Activated naive CD8-positive, alpha-beta T cell (primary cell): Measurements from ENCODE around the gene GPR78.

ENCODE experiments used
- H3K27ac Mint-ChIP-seq: one replicate; pipeline ENCODE4 v1.8.0; 2021; ENCODE audit warnings: mixed read lengths
- H3K27me3 Mint-ChIP-seq: one replicate; pipeline ENCODE4 v1.8.0; 2021; ENCODE audit warnings: mixed read lengths
- H3K36me3 Mint-ChIP-seq: one replicate; pipeline ENCODE4 v1.8.0; 2021; ENCODE audit warnings: mixed read lengths
- H3K4me1 Mint-ChIP-seq: one replicate; pipeline ENCODE4 v1.8.0; 2021; ENCODE audit warnings: low read depth, mixed read lengths
- H3K4me3 Mint-ChIP-seq: one replicate; pipeline ENCODE4 v1.8.0; 2021; ENCODE audit warnings: mild to moderate bottlenecking, mixed read lengths
- H3K9me3 Mint-ChIP-seq: one replicate; pipeline ENCODE4 v1.8.0; 2021; ENCODE audit warnings: low read depth, mixed read lengths

The GPR78 gene

DNA sequence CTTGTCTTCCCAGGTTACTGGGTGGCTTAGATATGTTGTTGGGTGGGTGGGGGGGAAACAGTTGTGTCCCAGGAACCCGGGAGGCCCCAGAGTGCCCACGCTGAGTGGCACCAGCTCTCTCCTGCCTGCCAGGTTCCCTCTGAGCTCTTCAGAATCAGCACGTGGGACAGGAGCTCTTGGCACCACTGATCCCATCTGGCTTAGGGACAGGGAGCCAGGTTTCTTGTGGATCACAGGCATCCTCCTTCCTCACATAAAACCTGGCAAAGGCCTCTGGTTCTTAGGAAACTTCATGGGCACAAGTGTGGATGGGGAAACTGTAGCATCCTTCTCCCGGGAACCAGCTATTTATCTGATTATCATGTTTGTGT lies 3.4 kb downstream of the GPR78 start:
- H3K4me3 Mint-ChIP-seq: no peak overlapping the region

DNA sequence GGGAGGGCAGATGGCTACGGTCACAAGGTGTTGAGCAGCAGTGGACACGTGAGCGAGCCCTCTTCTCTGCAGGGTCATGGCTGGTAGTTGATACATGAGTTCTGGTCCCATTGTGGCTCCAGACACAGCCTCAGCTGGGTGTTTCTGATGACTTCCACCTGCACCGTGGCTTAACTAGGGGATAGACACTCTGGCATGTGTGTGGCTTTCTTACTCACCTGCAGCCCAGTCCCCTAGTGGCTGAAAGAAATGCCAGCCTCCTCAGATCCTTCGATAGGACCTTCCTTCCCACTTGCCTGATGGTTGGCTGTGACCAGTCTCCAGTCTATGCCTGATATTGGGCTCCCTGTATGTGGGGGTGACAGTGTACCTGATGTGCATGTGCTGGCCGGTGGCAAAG lies 5.0 kb downstream of the GPR78 start:
- H3K27me3 Mint-ChIP-seq: peaks cover 7% of the 10 kb centered on the region
- no peaks in the 10 kb centered on the region for H3K36me3 Mint-ChIP-seq
- H3K9me3 Mint-ChIP-seq: no peaks in the 10 kb centered on the region
- H3K4me3 Mint-ChIP-seq: no peak overlapping the region
- H3K4me1 Mint-ChIP-seq: no peaks in the 10 kb centered on the region
- no peak overlapping the region for H3K27ac Mint-ChIP-seq

More for the DNA sequence above, 3.4 kb downstream of the GPR78 start:
- Mint-ChIP-seq H3K36me3 (no peaks in the 10 kb centered on the region), H3K9me3 (no peaks in the 10 kb centered on the region), H3K27ac (no peak overlapping the region), H3K27me3 (peaks cover 11% of the 10 kb centered on the region), H3K4me1 (no peaks in the 10 kb centered on the region)

DNA sequence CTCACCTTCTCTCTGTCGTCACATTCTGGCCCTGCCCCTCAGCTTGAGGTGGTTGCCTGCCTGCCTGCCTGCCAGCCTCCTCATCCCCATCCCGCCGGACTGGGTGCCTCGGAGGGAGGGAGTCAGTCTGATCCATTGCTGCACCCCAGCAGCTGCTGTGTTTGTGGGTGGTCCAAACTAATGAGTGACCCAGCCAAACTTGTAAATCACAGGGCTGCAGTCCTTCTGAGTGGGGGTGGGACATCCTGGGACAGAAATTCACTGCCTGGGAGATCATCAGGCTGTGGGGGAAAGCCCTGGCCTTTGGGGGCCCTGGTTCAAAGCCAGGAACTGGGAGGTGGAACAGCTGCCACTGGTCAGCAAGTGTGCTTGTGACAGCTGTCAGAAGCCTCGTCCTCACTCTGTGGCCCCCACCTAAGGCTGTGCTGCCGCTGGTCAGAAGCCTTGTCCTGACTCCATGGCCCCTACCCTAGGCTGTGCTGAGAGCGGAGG lies 5.6 kb downstream of the GPR78 start:
- Mint-ChIP-seq H3K27me3 (peaks cover 7% of the 10 kb centered on the region), H3K9me3 (no peaks in the 10 kb centered on the region), H3K4me3 (no peak overlapping the region)

DNA sequence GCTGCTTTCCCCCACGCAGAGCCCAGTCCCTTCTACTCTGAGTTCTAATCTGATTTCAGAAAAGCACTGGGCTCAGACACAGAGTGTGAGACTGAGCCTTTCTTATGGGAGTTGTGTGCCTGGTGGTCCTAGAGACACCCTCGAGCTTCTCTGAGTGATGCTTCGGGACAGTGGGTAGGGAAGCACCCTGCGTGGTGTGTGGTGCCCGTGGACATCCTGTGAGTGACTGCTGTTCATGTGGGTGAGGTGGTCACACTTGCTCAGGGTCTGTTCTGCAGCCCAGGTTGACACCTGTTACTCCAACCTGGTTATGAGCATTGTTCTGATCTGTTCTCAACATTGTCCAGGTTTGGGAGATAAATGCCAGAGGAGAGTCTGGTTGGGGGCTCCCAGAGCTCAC lies 6.1 kb downstream of the GPR78 start:
- Mint-ChIP-seq H3K27me3 (peaks cover 7% of the 10 kb centered on the region), H3K4me1 (no peaks in the 10 kb centered on the region), H3K27ac (no peak overlapping the region), H3K36me3 (no peaks in the 10 kb centered on the region), H3K4me3 (no peak overlapping the region), H3K9me3 (no peaks in the 10 kb centered on the region)

More for the DNA sequence above, 5.6 kb downstream of the GPR78 start:
- H3K36me3 Mint-ChIP-seq: no peaks in the 10 kb centered on the region
- H3K27ac Mint-ChIP-seq: no peak overlapping the region
- H3K4me1 Mint-ChIP-seq: no peaks in the 10 kb centered on the region

DNA sequence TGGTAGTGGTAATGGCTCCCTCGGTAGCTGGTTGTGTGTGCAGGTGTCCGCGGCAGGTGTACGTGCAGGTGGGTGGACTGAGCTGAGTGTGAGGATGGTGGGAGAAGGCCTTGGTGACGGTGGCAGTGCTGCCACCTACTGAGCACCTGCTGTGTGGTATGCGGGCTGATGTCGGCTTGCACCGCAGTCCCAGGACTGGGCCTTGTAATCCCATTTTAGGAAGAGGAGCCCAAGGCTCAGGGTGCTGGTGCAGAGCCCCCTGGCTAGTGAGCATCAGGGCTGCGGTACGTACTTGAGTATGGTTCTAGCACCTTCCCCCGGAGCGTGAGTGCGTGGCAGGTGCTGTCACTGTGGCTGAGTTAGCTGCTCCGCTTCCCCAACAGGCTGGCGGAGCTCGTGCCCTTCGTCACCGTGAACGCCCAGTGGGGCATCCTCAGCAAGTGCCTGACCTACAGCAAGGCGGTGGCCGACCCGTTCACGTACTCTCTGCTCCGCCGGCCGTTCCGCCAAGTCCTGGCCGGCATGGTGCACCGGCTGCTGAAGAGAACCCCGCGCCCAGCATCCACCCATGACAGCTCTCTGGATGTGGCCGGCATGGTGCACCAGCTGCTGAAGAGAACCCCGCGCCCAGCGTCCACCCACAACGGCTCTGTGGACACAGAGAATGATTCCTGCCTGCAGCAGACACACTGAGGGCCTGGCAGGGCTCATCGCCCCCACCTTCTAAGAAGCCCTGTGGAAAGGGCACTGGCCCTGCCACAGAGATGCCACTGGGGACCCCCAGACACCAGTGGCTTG lies 6.7 kb downstream of the GPR78 start:
- Mint-ChIP-seq H3K4me3 (no peak overlapping the region), H3K36me3 (no peaks in the 10 kb centered on the region), H3K9me3 (no peaks in the 10 kb centered on the region), H3K27me3 (peaks cover 7% of the 10 kb centered on the region), H3K4me1 (no peaks in the 10 kb centered on the region), H3K27ac (no peak overlapping the region)

DNA sequence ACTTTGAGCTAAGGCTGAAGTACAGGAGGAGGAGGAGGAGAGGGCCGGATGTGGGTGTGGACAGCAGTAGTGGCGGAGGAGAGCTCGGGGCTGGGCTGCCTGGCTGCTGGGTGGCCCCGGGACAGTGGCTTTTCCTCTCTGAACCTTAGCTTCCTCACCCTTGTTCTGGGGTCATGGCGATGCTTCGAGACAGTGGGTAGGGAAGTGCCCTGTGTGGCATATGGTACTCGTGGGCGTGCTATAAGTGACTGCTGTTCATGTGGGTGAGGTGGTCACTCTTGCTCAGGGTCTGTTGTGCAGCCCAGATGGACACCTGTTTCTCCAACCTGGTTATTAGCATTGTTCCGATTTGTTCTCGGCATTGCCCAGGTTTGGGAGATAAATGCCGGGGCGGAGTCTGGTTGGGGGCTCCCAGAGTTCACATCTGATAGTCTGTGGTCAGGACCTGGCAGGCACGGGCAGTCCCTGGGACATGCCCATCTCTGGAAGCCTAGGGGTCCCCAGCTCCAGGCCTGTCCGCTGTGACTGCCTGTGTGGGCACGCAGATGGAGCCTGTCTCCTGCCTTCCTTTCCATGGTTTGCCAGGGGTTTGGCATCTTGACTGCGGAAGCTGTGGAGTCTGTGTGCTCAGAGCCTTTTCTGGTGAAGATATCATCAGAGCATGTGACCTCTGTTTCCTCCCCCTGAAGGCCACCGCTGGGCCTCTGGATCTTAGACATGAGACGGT lies 7.4 kb downstream of the GPR78 start:
- H3K4me3 Mint-ChIP-seq: no peak overlapping the region
- no peaks in the 10 kb centered on the region for H3K36me3 Mint-ChIP-seq
- H3K9me3 Mint-ChIP-seq: no peaks in the 10 kb centered on the region
- no peak overlapping the region for H3K27ac Mint-ChIP-seq
- peaks cover 4% of the 10 kb centered on the region for H3K27me3 Mint-ChIP-seq
- no peaks in the 10 kb centered on the region for H3K4me1 Mint-ChIP-seq

DNA sequence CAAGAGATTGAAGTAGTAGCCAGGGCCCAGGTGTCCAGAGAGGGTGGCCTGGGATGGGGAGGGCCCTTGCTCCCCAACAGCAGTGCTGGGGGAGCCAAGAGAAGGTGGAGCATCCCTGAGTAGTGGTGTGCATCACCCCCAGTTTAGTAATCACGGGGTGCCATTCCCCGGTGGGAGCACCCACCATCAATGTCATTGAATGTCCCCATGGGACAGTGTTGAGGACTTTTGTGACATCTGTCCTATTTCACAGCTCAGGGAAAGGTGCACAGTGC lies 7.9 kb downstream of the GPR78 start:
- Mint-ChIP-seq H3K4me1 (no peaks in the 10 kb centered on the region), H3K4me3 (no peak overlapping the region), H3K9me3 (no peaks in the 10 kb centered on the region), H3K27me3 (peaks cover 4% of the 10 kb centered on the region), H3K36me3 (no peaks in the 10 kb centered on the region), H3K27ac (no peak overlapping the region)

DNA sequence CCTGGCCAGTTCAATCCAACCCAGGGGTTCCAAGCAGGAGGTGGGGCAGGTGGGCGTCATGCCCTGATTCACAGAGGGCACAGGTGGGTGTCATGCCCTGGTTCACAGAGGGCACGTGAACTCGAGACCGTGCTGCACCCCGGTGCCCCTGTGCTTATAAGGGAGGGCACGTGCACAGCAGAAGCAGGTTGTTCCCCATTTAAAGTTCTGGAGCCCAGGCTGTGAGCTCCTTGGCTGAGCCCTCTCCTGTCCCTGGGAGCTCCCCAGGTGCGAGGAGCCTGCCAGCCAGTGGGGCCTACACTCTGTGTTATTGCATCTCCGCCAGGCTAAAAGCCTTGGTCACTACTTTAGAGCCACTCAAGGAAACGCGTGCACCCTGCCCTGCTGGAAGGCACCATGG lies 9.1 kb downstream of the GPR78 start:
- no peaks in the 10 kb centered on the region for H3K9me3 Mint-ChIP-seq

DNA sequence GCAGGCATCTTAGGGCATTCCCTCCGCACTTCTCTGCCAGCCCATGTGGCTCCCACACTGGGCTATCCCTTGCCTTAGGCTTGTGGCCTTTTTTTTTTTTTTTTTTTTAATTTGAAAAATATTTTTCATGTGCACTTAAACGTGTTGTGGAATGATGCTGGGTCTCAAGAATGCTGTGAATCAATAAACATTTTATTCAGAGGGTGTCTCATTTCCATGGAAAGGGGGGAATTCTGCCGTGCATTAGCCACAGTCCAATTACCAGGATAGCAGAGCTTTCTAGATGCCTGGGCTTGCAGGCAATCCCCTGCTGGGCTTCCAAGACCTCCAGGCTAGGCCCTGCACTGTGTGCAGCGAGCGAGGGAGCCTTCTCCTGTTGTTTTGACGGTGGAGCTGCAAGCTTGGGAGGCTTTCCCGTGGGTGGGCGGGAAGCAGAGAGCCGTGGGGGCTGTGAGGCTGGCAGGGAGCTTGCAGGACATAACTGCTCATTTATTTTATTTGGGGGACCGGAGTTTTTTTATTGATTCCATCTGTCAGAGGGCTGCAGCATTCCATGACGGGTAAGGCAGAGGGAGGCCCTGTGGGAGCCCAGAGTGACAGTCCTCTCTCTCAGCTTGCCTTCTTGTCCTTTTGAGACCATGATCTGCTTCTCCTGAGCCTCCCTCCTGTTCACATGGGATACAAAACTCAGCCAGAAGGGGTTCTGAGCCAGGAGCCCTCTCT lies 9.8 kb downstream of the GPR78 start:
- Mint-ChIP-seq H3K27me3 (peaks cover 8% of the 10 kb centered on the region), H3K36me3 (no peaks in the 10 kb centered on the region), H3K4me3 (no peak overlapping the region), H3K9me3 (no peaks in the 10 kb centered on the region), H3K27ac (no peak overlapping the region), H3K4me1 (no peaks in the 10 kb centered on the region)

More for the DNA sequence above, 9.1 kb downstream of the GPR78 start:
- peaks cover 6% of the 10 kb centered on the region for H3K27me3 Mint-ChIP-seq
- no peak overlapping the region for H3K27ac Mint-ChIP-seq
- H3K4me3 Mint-ChIP-seq: no peak overlapping the region
- H3K4me1 Mint-ChIP-seq: no peaks in the 10 kb centered on the region
- H3K36me3 Mint-ChIP-seq: no peaks in the 10 kb centered on the region

DNA sequence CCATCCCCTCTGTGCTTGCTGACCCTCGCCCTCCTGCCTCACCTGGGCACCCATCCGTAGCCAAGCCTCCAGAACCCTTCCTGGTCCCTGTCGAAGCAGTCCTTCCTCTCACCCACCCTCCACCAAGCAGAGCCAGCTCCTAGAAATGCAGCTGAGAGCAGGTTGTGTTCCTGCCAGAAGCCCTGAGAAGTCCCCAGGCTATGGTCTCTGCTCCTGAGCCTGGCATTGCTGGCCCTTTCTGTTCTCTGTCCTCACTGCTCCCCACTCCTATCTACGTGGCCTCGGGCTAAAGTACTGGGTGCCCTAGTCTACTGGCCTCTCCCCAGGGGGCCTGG lies 10.3 kb downstream of the GPR78 start:
- Mint-ChIP-seq H3K4me3 (no peak overlapping the region), H3K9me3 (no peaks in the 10 kb centered on the region), H3K27me3 (peaks cover 8% of the 10 kb centered on the region), H3K4me1 (no peaks in the 10 kb centered on the region), H3K36me3 (no peaks in the 10 kb centered on the region), H3K27ac (no peak overlapping the region)

DNA sequence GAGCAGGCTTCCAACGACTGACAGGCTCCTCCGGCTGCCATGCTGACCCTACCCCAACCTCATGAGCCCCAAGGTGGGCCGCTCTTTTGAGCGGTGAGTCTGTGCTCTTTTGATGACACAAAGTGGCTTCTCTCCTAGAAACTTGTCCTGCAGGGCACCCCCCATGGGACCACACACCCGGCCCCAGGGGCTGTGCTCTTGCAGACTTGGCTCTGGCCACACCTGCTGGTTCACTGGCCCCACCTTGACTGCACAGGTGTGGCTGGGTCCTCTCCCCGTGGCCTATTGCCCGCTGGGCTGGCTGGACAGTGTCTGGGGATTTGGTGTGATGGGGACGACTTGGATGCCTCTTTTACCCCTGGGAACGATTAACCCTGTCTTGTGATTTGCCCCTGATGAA lies 10.9 kb downstream of the GPR78 start:
- Mint-ChIP-seq H3K27ac (no peak overlapping the region), H3K36me3 (no peaks in the 10 kb centered on the region), H3K4me1 (no peaks in the 10 kb centered on the region), H3K27me3 (peaks cover 8% of the 10 kb centered on the region), H3K4me3 (no peak overlapping the region), H3K9me3 (no peaks in the 10 kb centered on the region)

DNA sequence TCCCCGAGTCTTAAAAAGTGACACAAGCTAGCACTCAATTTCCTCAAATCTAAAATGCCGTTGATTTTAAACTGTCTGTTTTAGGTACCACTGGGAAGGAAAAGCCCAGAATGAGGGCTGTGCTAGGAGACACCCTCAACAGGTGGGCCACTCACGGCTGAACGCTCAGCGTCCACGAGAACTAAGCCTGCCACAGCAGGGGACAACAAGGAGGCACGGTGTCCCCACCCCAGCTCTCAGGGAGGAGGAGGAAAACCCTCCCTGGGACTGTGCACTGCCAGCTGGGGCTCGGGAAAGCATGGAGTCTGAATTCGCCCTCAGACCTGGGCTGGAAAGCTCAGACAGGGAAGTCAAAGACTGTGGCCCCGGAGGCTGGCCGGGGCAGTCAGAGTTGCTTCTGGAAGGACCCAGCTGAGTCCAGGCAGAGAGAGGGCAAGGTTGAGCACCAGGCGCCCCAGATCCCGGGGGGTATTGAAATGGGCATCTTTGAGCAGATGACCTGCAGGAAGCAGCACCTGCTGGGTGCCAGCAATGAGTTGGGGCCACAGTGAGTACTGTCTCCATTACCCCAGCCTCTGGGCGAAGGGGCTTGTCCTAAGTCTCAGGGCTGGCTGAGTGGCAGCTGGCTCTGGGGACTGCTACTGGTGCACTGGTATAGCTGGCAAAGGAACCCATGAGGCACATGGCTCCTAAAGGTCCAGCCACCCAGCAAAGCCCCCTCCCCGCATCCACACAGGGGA lies 11.6 kb downstream of the GPR78 start:
- H3K4me3 Mint-ChIP-seq: no peak overlapping the region
- H3K4me1 Mint-ChIP-seq: no peaks in the 10 kb centered on the region
- no peaks in the 10 kb centered on the region for H3K9me3 Mint-ChIP-seq
- H3K27me3 Mint-ChIP-seq: peaks cover 8% of the 10 kb centered on the region
- no peak overlapping the region for H3K27ac Mint-ChIP-seq
- H3K36me3 Mint-ChIP-seq: no peaks in the 10 kb centered on the region

DNA sequence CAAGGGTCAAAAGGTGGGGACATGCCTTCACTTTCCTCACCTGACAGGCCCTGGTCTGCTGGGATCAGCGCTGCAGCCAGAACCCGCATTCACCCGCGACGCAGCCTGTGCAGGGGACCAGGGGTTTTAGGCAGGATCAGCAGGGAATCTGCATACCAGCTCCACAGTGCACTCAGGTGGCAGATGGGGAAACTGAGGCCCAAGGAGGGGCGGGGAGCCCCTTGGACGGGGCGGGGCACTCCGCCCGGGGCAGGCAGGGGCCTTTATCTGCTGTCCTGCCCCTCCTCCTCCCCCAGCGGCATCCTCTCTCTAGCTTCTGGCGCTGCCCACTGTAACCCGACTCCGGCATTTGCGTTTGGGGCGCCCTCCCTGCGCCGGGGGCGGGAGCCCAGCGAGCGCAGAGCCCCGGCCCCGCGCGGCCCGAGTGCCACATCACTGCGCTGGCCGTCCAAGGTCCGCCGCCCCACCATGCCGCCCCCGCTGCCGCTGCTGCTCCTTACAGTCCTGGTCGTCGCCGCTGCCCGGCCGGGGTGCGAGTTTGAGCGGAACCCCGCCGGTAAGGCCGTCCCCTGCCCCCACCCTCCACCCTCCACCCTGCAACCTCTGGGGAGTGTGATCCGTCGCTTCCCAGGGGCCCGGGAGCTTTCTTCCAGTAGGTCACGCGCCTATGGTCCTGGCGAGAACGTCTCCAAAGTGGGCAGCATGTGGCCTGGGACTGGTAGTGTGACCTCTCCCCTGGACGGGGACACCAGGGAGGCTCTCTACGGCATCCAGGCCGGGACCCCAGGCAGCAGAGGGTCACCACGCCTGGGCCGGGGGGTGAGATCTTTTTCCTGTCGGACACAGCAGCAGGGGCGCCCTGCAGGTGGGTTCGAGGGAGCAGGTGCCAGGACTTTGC lies 12.4 kb downstream of the GPR78 start, which contains the start of gene CPZ:
CPZ (plus strand) TSS at position 400 of the 898 bp plus-strand sequence; CDS start at position 469, 69 bp downstream.
- Mint-ChIP-seq H3K27ac (no peak within 1 kb of the TSS), H3K27me3 (peaks cover 8% of the 10 kb centered on the region), H3K9me3 (no peaks in the 10 kb centered on the region), H3K4me3 (no peak within 1 kb of the TSS), H3K36me3 (no peaks in the 10 kb centered on the region), H3K4me1 (no peaks in the 10 kb centered on the region)
